ENCODE measurements around the gene CDK5RAP3. TPM values are rescaled to one million over a fixed set of nuclear protein-coding genes. Genes with fewer than 3 reads are reported as not detected.
A peak's percentile ranks its signal among the peaks of the same experiment; 100 is the strongest.

The CDK5RAP3 gene
- total and polyA plus RNA-seq, 7 experiments from 2014 or later, result 72.4 to 349 (median 259) TPM

DNA sequence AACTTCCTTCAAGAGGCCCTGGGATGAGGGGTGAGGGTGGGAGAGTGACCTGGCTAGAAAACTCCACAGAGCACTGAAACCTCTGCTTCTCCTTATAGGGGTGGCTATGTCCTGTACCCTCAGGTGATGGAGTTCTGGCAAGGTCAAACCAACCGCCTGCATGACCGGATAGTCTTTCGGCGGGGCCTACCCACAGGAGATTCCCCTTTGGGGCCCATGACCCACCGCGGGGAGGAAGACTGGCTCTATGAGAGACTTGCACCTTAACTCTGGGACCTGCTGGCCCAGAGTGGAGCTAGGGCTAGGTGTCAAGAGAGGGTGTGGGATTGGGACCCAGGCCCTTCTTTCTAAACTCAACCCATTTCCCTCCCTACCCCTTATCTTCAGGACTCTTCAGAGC is 24.4 kb upstream of the CDK5RAP3 start:
- Mint-ChIP-seq H3K4me3 (peak overlapping the region in 6 of 10 donors; percentile 12 to 80 (median 66)), H3K4me1 (peaks cover 42 to 76% (median 68%) of the 10 kb centered on the region in 7 donors), H3K27me3 (no peaks in the 10 kb centered on the region), H3K27ac (peak overlapping the region in 5 of 9 donors; percentile 39 to 90 (median 57)), H3K36me3 (peaks cover 0 to 18% (median 9%) of the 10 kb centered on the region in 5 donors), H3K9me3 (no peaks in the 10 kb centered on the region)
- intact Hi-C loops (cut with micrococcal nuclease), result loop anchor here in 1 of 2 donors (2.0 to 10.0 kb wide), 3 partner anchors 104 to 668 kb away; partner anchors contain the start of genes CBX1, HOXB7, HOXB8 and SNX11
- CTCF ChIA-PET, result interaction anchor here (0.5 to 11.9 kb wide), 10 partner anchors 9 to 187 kb away, joined by 3 to 126 read pairs (median 4); partner anchors contain the start of gene CDK5RAP3
- Histone ChIP-seq H3K27ac (ENCODE audit: low read depth, low read length) (peak overlapping the region; percentile 59), H3K27me3 (ENCODE audit: control insufficient read depth in 2 of 2, insufficient read depth in 2 of 2, low read length in 2 of 2) (no peaks in the 10 kb centered on the region), H3K4me3 (ENCODE audit: low read length) (no peak overlapping the region), H3K4me1 (ENCODE audit: control insufficient read depth in 2 of 2, insufficient read depth in 2 of 2, low read length in 2 of 2) (peaks cover 29 to 47% of the 10 kb centered on the region in 2 donors), H3K36me3 (ENCODE audit: control insufficient read depth in 2 of 3, insufficient read depth in 3 of 3, low read length in 3 of 3) (peaks cover 0 to 24% (median 0%) of the 10 kb centered on the region in 3 experiments), H3K9me3 (ENCODE audit: control insufficient read depth in 2 of 3, low read length in 3 of 3) (no peaks in the 10 kb centered on the region)
- POLR2A ChIA-PET, result interaction anchor here (1.1 kb wide), 2 partner anchors 21 to 24 kb away, joined by 3 to 5 read pairs; partner anchors contain the start of gene CDK5RAP3
- ATAC-seq (no peak), DNase-seq (no peak)

- intact Hi-C loops (cut with micrococcal nuclease), result loop anchor here in 1 of 2 donors (2.0 to 10.0 kb wide), 3 partner anchors 104 to 668 kb away; partner anchors contain the start of genes CBX1, HOXB7, HOXB8 and SNX11
Measured at GRCh38 chr17:47946929-47947397, 23.9 kb upstream of the CDK5RAP3 start.

DNA sequence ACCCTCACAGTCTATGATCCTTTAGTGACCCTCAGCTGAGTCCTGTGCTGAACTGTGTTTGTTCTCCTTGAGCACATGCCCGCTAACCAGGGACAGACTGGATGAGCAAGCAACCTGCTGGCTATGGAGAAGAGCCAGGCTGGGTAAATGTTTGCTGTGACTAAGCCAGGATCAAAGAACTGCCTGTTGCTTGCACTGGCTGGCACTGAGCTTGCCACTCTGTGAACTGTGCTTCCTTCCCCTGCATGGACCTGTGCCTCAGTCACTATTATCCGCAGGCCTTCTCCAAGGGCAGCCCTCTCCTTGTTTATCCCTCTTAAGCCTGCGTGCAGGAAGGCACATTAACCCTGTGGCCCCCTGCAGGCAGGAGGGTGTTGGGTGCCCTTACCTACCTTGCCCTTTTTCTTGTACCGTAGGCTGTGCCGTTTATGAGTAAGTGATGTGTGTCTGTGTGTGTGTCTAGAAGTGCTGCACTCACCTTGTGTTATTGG is 22.2 kb upstream of the CDK5RAP3 start:
- ATAC-seq, result no peak
- H3K36me3 Mint-ChIP-seq, result peaks cover 0 to 18% (median 9%) of the 10 kb centered on the region in 5 donors

More at GRCh38 chr17:47946929-47947397, 23.9 kb upstream of the CDK5RAP3 start:
- peak; percentile 29 to 68 (median 45) for DNase-seq
- H3K4me1 Mint-ChIP-seq, result peaks cover 41 to 74% (median 66%) of the 10 kb centered on the region in 7 donors
- Histone ChIP-seq H3K27me3 (ENCODE audit: control insufficient read depth in 2 of 2, insufficient read depth in 2 of 2, low read length in 2 of 2) (no peaks in the 10 kb centered on the region), H3K4me3 (ENCODE audit: low read length) (no peak overlapping the region), H3K36me3 (ENCODE audit: control insufficient read depth in 2 of 3, insufficient read depth in 3 of 3, low read length in 3 of 3) (peaks cover 0 to 28% (median 0%) of the 10 kb centered on the region in 3 experiments), H3K27ac (ENCODE audit: low read depth, low read length) (no peak overlapping the region), H3K9me3 (ENCODE audit: control insufficient read depth in 2 of 3, low read length in 3 of 3) (no peaks in the 10 kb centered on the region), H3K4me1 (ENCODE audit: control insufficient read depth in 2 of 2, insufficient read depth in 2 of 2, low read length in 2 of 2) (peaks cover 28 to 46% of the 10 kb centered on the region in 2 donors)
- peaks cover 0 to 18% (median 9%) of the 10 kb centered on the region in 5 donors for H3K36me3 Mint-ChIP-seq
- H3K9me3 Mint-ChIP-seq, result no peaks in the 10 kb centered on the region
- ChIA-PET POLR2A (interaction anchor here (1.1 kb wide), 2 partner anchors 21 to 24 kb away, joined by 3 to 5 read pairs; partner anchors contain the start of gene CDK5RAP3), CTCF (interaction anchor here (0.6 to 11.9 kb wide), 12 partner anchors 8 to 578 kb away, joined by 3 to 126 read pairs (median 4); partner anchors contain the start of gene CDK5RAP3)
- peak; percentile 88 for ATAC-seq
- H3K4me3 Mint-ChIP-seq, result peak overlapping the region in 8 of 10 donors; percentile 2 to 80 (median 26)
- peak overlapping the region in 7 of 9 donors; percentile 48 to 90 (median 72) for H3K27ac Mint-ChIP-seq
- H3K27me3 Mint-ChIP-seq, result no peaks in the 10 kb centered on the region

DNA sequence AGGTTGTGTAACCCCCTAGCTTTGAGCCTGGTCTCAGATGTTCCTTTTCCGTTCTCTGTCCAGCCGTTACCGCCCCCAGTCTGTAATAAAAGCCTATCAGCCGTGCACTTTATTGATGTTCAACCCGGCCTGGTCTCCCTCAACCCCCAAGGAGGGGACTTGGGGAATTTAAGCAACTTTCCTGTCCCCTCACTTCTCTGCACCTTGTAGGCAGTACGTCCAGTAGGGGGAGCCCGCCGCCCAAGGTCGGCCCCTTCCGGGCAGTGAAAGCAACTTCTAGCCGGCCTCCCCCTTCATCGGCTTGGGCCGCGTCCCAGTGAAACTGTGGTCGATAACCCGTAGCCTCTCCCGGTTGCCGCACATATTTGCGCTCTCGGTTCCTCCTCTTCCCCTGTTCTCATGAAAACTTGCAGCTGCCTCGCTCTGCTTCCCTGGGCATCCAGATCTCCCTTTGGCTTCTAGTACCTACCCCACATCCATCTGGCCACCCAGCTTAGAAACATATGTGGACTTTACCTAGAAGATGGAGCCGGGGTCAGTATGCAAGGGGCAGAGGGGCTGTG is 21.6 kb upstream of the CDK5RAP3 start:
- Mint-ChIP-seq H3K27me3 (no peaks in the 10 kb centered on the region), H3K4me1 (peaks cover 30 to 56% (median 49%) of the 10 kb centered on the region in 7 donors), H3K27ac (peak overlapping the region; percentile 57 to 86 (median 76)), H3K9me3 (no peaks in the 10 kb centered on the region), H3K36me3 (peaks cover 0 to 19% (median 9%) of the 10 kb centered on the region in 5 donors), H3K4me3 (peak overlapping the region; percentile 63 to 90 (median 77))
- ChIA-PET CTCF (interaction anchor here (0.6 to 11.9 kb wide), 28 partner anchors 8 to 677 kb away, joined by 3 to 126 read pairs (median 4); partner anchors contain the start of genes CDK5RAP3, HOXB9, OSBPL7 and PNPO), POLR2A (interaction anchor here (1.8 to 3.6 kb wide), 3 partner anchors 9 to 54 kb away, joined by 8 to 26 read pairs (median 16); partner anchors contain the start of genes CDK5RAP3, PNPO and SP2)
- peak; percentile 82 for ATAC-seq
- H3K27me3 ChIP-seq (ENCODE audit: control insufficient read depth in 2 of 2, insufficient read depth in 2 of 2, low read length in 2 of 2), result no peaks in the 10 kb centered on the region
- H3K36me3 ChIP-seq (ENCODE audit: control insufficient read depth in 2 of 3, insufficient read depth in 3 of 3, low read length in 3 of 3), result peaks cover 0 to 32% (median 0%) of the 10 kb centered on the region in 3 experiments
- no peaks in the 10 kb centered on the region for H3K9me3 ChIP-seq (ENCODE audit: control insufficient read depth in 2 of 3, low read length in 3 of 3)
- H3K4me1 ChIP-seq (ENCODE audit: control insufficient read depth in 2 of 2, insufficient read depth in 2 of 2, low read length in 2 of 2), result peaks cover 22 to 40% of the 10 kb centered on the region in 2 donors
- DNase-seq, result peak; percentile 47 to 87 (median 62)
- intact Hi-C loops (cut with micrococcal nuclease), result loop anchor here (1.0 to 10.0 kb wide), 7 partner anchors 8 to 666 kb away; partner anchors contain the start of genes PNPO (in 2 of the 2), CBX1 (in 1 of the 2), HOXB7 (in 1 of the 2) and HOXB8 (in 1 of the 2)
- H3K27ac ChIP-seq (ENCODE audit: low read depth, low read length), result peak overlapping the region; percentile 55
- peak overlapping the region; percentile 44 for H3K4me3 ChIP-seq (ENCODE audit: low read length)

More for the DNA sequence above, 22.2 kb upstream of the CDK5RAP3 start:
- no peaks in the 10 kb centered on the region for H3K27me3 ChIP-seq (ENCODE audit: control insufficient read depth in 2 of 2, insufficient read depth in 2 of 2, low read length in 2 of 2)
- Mint-ChIP-seq H3K4me1 (peaks cover 31 to 59% (median 54%) of the 10 kb centered on the region in 7 donors), H3K27me3 (no peaks in the 10 kb centered on the region), H3K4me3 (peak overlapping the region in 9 of 10 donors; percentile 63 to 90 (median 76)), H3K27ac (peak overlapping the region in 8 of 9 donors; percentile 57 to 86 (median 78)), H3K9me3 (no peaks in the 10 kb centered on the region)
- DNase-seq, result peak in 1 of 9 donors; percentile 5
- POLR2A ChIA-PET, result interaction anchor here (1.8 to 3.6 kb wide), 3 partner anchors 8 to 53 kb away, joined by 8 to 26 read pairs (median 16); partner anchors contain the start of genes CDK5RAP3, PNPO and SP2
- peaks cover 22 to 40% of the 10 kb centered on the region in 2 donors for H3K4me1 ChIP-seq (ENCODE audit: control insufficient read depth in 2 of 2, insufficient read depth in 2 of 2, low read length in 2 of 2)
- CTCF ChIA-PET, result interaction anchor here (0.7 to 11.9 kb wide), 15 partner anchors 8 to 108 kb away, joined by 3 to 126 read pairs (median 4); partner anchors contain the start of genes CDK5RAP3, PNPO and SCRN2
- H3K9me3 ChIP-seq (ENCODE audit: control insufficient read depth in 2 of 3, low read length in 3 of 3), result no peaks in the 10 kb centered on the region
- no peak overlapping the region for H3K4me3 ChIP-seq (ENCODE audit: low read length)
- H3K36me3 ChIP-seq (ENCODE audit: control insufficient read depth in 2 of 3, insufficient read depth in 3 of 3, low read length in 3 of 3), result peaks cover 0 to 28% (median 0%) of the 10 kb centered on the region in 3 experiments
- intact Hi-C loops (cut with micrococcal nuclease), result loop anchor here (1.0 to 10.0 kb wide), 7 partner anchors 7 to 666 kb away; partner anchors contain the start of genes PNPO (in 2 of the 2), CBX1 (in 1 of the 2), HOXB7 (in 1 of the 2) and HOXB8 (in 1 of the 2)
- H3K27ac ChIP-seq (ENCODE audit: low read depth, low read length), result no peak overlapping the region

GRCh38 chr17:47949946-47950345 is 21.0 kb upstream of the CDK5RAP3 start:
- Histone ChIP-seq H3K4me1 (ENCODE audit: control insufficient read depth in 2 of 2, insufficient read depth in 2 of 2, low read length in 2 of 2) (peaks cover 15 to 34% of the 10 kb centered on the region in 2 donors), H3K4me3 (ENCODE audit: low read length) (peak overlapping the region; percentile 44), H3K27me3 (ENCODE audit: control insufficient read depth in 2 of 2, insufficient read depth in 2 of 2, low read length in 2 of 2) (no peaks in the 10 kb centered on the region), H3K27ac (ENCODE audit: low read depth, low read length) (peak overlapping the region; percentile 55), H3K9me3 (ENCODE audit: control insufficient read depth in 2 of 3, low read length in 3 of 3) (no peaks in the 10 kb centered on the region), H3K36me3 (ENCODE audit: control insufficient read depth in 2 of 3, insufficient read depth in 3 of 3, low read length in 3 of 3) (peaks cover 0 to 33% (median 0%) of the 10 kb centered on the region in 3 experiments)
- intact Hi-C loops (cut with micrococcal nuclease), result loop anchor here (1.0 to 10.0 kb wide), 7 partner anchors 9 to 665 kb away; partner anchors contain the start of genes PNPO (in 2 of the 2), CBX1 (in 1 of the 2), HOXB7 (in 1 of the 2) and HOXB8 (in 1 of the 2)
- peaks cover 27 to 49% (median 42%) of the 10 kb centered on the region in 7 donors for H3K4me1 Mint-ChIP-seq
- DNase-seq, result peak in 7 of 9 donors; percentile 20 to 40 (median 28)
- no peaks in the 10 kb centered on the region for H3K27me3 Mint-ChIP-seq
- peak overlapping the region; percentile 57 to 86 (median 76) for H3K27ac Mint-ChIP-seq
- H3K4me3 Mint-ChIP-seq, result peak overlapping the region; percentile 63 to 90 (median 77)
- H3K9me3 Mint-ChIP-seq, result no peaks in the 10 kb centered on the region
- H3K36me3 Mint-ChIP-seq, result peaks cover 0 to 18% (median 11%) of the 10 kb centered on the region in 5 donors
- POLR2A ChIA-PET, result interaction anchor here (1.8 to 3.6 kb wide), 3 partner anchors 9 to 54 kb away, joined by 8 to 26 read pairs (median 16); partner anchors contain the start of genes CDK5RAP3, PNPO and SP2
- ATAC-seq, result peak; percentile 41
- CTCF ChIA-PET, result interaction anchor here (0.6 to 11.9 kb wide), 24 partner anchors 9 to 676 kb away, joined by 3 to 126 read pairs (median 4); partner anchors contain the start of genes CDK5RAP3, HOXB9, OSBPL7 and PNPO
